HG02884 (cell line): ENCODE results near the gene MAT1A.
"Not testable (repeated sequence)": the region's sequence is repeated elsewhere in the genome, so short reads cannot be mapped to it uniquely, and the experiment has no call there.

Experiments used
- ATAC-seq: cut with Tn5 transposase; IDR thresholded peaks from one replicate; pipeline ENCODE4 v1.9.1; 2021; ENCODE audit warnings: mild to moderate bottlenecking, moderate library complexity; ENCODE audit not compliant: unreplicated experiment

Gene MAT1A

DNA sequence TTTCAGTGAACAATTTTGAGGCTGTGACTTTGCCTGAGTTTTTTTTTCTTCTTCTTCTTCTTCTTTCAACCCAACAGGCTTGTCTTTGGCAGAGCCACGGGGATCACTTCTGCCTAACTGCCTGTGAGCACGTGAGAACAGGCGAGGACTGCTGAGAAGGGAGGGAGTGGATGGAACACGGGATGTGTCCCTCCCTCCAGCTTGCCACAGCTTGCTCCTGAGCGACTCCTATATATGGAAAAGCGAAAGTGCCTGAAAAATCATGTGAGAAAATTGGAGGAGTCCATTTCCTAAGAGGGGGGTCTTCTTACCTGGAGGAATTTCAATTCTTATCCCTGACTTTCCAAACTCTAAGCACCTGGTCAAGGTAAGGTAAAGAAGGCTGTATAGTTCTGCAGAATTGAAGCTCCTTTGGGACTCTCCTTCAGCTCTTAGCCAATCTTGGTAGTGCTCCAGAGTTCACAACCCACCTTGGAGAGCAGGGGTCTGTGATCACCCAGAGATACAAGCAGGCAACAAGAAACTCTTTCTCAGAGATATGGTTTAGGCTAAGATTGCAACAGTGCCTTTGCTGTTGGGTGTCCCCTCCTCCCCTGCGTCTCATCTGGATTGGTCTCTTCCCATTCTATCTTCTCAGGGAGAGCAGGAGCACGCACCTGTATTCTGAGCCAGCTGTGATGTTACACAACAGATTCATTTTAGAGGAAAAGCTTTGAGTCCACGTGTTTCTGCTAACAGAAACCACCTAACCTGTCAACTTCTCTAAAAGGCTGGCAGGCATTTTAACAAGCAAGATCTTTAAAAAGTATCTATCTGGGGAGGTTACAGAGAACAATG, at the start of gene MAT1A:
Gene MAT1A (minus strand): TSS at position 208 of the 837 bp plus-strand sequence. CDS start 235 bp downstream, outside the sequence.
- ATAC-seq, result no peak

DNA sequence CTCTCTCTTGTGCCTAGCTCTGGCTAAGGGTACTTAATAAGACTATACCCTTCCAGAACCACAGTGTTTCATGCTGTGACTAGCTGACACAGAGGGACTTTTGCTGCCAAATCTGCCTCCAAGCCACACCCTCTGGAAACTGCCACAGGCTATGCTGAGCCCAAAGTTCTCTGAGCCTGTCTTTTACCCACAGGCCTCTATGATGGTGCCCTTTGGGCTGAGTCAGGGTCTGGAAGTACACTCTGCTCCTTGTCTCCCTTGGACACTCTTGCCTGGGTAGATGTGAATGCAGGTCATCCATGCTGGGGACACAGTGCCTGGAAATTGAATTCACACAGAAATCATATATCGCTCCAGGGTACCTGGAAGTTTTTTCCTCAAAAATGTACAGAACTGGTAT, 44.5 kb upstream of the MAT1A start:
- ATAC-seq, result no peak

DNA sequence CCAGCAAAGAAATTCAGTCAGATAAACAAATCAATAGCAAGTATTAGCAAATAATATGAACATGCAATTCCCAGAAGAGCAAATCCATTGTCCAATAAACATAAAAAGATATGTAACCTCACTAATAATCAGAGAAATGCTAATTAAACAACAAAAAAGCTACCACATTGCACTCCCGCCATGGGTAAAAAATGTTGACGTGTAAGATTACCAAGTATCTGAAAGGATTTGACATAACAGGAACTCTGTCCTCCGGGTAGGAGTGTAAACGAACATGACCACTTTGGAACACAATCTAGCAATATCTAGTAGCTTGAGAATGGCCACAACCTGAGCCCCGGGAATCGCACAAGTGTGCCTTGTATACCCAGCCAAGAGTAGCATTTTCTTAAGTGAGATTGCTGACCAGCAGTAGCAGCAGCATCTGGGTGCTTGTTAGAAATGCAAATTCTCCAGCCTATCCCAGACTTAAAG, 35.5 kb upstream of the MAT1A start:
- ATAC-seq, result no peak

DNA sequence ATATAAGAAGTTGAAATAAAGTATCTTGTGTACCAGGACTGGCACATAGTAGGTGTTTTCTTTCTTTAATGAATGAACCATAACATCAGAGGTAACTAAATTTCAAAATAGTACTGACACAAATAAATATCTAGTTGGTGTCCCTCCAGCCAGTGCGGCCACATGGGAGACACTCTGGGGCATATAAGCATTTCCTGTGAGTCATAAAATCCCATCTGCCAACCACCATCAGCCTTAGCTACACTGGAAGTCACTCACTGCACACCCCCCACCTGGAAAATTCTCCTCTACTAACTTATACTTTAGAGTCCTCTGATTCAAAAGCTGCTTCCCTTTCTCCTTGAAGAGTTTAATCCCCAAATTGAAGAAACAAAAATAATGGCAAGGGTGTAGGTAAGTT, 34.6 kb upstream of the MAT1A start:
- no peak for ATAC-seq

DNA sequence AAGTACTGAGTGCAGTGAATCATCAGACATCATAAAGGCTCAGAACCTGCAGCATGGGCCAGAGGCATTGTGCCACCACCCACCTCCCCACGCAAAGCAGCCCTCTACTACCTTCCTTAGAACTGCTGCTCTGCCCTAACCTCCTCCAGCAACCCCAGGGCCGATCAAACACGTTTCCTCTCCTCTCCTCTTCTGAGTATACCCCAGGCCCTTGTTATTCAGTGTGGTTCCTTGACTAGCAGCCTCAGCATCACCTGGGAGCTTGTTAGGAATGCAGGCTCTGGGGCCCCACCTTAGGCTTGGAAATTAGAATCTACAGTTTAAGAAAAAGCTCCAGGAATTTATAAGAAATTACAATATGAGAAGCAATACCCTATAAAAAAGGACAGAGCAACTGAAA, 33.9 kb upstream of the MAT1A start:
- ATAC-seq, result no peak

DNA sequence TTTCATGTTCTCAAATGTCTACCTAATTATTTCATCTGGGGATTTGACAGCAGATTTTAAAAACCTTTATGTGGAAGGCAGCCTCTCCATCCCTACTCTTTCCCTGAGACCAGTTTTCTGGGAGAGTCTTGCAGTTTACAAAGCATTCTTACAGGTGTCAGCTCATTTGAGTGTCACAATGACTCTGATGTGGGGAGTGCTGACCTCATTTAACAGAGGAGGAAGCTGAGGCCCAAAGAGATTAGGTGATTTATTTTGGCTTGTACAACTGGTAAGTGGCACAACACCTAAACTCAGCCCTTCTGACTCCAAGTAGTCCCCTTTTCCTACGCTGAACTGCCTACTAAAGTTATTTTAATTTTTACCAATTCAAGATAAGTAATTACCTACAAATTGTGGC, 33.3 kb upstream of the MAT1A start:
- ATAC-seq, result no peak

DNA sequence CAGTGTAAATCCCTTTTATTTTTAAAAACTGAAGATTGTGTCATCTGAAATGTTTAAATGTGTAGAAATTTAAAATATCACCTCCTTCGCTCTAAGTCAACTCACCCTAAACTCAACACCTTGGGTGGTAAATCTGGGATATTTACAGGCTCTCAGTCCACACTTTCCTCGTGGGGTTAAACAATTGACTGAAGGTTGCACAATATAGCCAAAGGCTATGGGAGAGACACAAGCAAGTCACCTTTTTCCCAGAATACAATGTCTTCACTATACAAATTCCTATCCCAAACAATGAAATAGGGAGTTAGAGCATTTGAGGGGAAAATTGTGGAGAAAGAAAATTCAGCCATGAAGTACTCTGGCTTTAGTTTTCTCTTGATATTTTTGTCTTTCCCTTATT, 32.7 kb upstream of the MAT1A start:
- no peak for ATAC-seq

DNA sequence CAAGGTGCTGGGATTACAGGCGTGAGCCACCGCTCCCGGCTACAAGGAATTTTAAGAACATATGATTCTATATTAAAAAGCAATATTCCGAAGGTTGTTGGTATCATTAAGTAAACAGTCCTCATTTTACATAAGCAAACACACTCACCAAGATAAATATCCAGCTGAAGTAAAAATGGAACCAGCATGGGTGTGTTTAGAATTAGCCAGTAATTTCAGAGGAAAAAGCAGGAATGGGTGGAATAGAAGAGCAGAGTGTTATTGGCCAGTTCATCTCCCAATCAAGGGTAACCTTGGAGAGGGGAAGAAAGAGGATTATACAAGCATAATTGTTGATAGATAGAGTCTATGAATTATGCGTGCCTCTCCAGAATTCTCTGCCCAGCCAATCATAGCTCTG, 31.7 kb upstream of the MAT1A start:
- ATAC-seq, result no peak

DNA sequence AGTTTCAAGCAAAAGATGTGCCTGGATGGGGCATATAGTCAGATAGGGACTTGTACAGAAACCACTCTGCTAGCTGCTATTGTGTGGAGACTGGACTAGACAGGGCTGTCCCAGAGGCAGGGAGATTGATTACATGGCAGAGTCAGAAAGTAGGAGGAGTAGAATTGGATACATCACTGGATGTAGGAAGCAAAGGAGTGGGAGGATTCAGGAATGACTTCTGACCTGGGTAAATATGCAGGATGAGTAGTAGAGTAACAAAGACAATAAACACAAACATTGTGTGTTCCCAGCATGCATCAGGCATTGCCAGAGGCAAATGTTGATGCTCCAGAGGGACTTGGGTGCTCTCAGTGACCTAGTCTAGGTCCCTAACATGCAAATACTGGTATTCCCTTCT, 30.9 kb upstream of the MAT1A start:
- ATAC-seq, result no peak

DNA sequence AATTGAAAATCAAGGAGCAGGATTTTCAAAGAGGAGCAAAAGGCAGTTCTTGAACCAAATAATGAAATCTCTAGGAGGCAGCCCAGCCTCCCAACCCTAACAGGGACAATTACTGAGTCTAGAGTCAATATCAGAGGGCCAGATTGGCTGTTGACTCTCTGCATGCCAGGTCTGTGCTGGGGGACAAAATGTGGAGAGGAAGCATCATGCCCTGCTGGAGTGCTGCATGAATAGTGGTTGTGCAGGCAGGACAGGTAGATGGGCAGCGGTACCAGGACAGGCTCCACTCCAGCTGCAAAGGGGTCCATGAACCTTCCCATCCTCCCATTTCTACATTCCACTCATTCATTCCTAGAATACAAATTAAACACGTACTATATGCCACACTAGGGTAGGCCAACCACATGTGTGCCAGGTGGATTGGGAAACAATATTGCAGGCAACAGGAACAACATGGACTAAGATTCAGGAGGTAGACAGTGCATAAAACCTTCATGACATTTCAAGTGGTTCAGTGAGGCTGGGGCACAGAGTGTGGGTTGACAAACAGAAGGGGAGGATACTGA, 30.4 kb upstream of the MAT1A start:
- no peak for ATAC-seq

DNA sequence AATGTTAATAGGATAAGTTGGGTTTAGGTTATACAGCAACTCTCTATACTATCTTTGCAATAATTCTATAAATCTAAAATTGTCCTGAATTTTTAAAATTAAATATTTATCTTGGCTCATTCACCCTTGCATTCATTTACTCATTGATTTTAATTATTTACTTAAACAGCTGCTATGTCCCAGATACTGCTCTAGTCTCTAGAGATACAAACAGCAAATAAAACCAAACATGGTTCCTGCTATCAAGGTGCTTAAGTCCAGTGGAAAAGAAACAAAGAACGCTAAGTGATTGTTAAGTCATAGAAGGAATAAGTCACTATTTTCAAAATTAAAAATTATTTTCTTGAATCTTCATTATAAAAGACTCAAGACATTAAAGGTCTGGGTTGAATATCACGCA, 29.9 kb upstream of the MAT1A start:
- no peak for ATAC-seq

DNA sequence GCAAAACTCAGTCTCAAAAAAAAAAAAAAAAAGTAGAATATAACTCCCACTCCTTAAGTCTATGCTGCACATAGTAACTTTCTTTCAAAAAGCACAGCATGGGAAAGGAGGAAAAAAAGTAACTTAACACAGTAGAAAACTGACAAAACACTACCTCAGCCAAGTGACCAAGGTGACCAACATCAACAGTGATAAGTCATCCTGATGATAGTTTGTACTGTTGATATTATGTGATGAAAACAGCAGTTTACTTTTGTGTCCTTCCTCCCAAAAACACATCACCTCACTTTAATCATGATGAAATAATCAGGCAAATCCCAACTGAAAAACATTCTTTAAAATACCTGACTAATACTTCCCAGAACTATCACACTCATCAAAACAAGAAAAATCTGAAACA, 29.3 kb upstream of the MAT1A start:
- ATAC-seq, result no peak

DNA sequence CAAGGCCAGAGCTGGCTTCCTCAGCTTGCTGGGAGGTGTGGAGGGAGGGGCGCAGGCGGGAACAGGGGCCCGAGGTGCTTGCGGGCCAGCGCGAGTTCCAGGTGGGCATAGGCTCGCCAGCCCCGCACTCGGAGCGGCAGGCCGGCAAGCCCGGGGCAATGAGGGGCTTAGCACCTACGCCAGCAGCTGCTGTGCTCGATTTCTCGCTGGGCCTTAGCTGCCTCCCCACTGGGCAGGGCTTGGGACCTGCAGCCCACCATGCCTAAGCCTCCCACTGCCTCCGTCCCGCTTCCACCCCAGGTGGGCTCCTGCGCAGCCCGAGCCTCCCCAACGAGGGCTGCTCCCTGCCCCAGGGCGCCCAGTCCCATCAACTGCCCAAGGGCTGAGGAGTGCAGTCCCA, 25.9 kb upstream of the MAT1A start:
- no peak for ATAC-seq

DNA sequence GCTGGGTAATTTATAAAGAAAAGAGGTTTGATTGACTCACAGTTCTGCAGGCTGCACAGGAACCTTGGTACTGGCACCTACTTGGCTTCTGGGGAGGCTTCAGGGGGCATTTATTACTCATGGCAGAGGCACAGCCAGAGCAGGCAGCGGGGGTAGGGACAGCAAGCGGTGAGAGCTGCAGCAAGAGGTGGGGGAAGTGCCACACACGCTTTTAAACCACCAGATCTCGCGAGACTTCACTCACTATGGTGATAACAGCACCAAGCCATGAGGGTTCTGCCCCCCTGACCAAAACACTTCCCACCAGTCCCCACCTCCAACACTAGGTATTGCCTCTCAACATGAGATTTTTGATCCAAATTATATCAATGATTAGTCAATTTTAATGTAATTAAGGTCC, 24.1 kb upstream of the MAT1A start:
- ATAC-seq, result no peak

DNA sequence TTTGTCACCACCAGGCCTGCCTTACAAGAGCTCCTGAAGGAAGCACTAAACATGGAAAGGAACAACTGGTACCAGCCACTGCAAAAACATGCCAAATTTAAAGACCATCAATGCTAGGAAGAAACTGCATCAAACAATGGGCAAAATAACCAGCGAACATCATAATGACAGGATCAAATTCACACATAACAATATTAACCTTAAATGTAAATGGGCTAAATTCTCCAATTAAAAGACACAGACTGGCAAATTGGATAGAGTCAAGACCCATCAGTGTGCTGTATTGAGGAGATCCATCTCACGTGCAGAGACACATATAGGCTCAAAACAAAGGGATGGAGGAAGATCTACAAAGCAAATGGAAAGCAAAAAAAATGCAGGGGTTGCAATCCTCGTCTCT, 16.5 kb upstream of the MAT1A start:
- not testable (repeated sequence) for ATAC-seq

DNA sequence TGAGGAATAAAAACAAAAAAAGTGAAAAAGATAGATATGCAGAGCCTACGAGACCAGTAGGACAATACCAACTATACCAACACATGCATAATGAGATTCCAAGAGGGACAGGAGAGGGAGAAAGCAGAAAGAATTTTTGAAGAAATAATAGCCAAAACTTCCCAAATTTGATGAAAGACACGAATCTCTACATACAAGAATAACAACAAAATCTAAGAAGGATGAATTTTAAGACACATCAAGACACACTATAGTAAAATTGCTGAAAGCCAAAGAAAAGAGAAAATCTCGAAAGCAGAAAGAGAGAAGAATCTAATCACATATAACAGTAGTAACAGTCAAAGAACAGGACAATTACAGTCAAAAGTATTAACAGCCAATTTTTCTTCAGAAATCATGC, 7.5 kb upstream of the MAT1A start:
- ATAC-seq, result no peak

DNA sequence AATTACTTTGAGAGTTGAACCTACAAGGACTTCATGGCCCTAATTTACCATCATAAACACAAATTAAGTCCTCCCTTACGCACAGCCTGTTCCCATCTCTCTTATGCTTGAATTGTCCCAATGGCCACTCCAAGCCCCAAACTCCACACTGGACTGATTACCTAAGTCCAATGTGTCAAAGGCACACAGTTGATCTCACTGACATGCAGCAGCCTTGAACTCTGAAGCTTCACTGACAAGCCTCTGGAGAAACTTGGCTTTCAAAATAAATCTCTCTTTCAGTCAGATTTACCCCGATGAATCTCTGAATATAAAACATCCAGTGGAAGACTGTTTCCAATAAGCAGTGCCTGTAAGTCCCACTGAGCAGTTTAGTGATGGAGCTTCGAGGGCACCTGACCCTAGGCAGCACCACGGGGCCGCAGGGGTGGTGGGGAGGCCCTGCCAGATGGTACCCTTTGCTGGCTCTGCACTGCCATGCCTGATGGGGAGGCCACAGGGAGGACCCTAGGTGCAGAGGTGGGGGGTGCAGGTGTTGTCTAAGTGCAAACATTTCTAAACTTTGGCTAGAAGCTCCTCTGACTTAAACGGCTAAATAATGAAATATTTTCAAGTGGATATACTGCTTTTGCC, 3.3 kb upstream of the MAT1A start:
- no peak for ATAC-seq

DNA sequence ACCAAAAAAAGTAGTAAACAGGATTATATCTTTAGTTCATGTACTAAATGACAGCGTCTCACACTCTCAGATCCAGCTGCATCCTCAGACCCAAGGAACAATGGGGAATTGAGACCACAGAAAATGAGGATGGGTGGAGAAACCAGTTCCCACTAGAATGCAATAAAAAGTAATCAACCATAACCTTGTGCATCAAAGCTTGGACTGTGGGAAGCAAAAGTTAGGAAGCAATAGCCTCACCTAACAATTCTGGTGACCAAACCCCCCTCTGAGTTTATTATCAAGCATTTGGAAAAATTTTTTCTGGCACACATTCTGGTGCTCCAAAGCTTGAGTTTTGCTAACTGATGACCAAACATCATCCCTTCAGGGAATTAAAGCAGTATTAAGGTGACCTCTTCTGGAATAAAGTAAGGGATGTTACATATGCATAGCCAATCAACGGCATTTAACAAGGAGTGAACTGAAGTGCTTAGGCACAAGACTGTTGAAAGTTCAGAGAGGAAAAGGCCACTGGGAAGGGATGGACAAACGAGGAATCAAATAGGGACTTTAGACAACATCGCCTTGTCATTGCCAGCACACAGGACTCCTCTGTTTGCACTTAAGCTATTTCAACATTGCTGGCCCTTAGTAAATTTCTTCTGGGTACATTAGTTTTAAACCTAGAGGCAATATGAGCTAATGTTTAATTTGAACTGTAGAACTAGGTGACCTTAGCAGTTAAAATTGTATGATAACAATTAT, 1.2 kb upstream of the MAT1A start:
- no peak for ATAC-seq

DNA sequence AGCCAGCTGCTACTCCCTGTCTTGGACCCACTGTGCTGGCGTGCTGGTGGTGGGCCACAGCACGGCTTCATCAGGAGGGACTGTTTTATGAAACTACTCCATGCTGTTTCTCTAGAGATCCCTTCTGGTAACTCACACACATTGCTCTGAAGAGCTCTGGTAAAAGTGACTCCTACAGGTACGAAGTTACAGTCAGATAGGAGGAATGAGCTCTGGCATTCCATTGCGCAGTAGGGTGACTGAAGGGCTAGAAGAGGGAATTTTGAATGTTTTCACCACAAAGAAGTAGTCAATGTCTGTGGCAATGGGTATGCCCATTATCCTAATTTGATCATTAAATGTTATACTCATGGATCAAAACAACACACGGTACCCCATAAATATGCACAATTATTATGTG, 609 bp downstream of the MAT1A start:
- ATAC-seq, result no peak

DNA sequence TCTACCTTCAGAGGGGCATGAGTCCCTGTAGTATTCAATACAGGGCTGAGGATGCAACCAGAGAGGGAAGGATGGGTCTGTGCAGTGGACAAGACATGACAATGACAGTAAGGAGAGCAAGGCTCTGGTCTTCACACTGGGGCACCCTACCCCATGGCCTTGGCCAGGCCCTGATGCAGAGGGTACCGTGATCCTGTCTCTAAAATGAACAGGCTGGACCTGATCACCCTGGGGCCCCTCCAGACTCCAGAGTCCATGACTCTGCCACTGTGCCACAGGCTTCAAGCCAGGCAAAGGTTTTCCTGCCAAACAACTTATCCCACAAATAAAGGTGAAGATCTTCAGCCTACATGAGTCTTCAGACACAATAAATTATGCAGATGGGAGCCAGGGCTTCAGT, 4.9 kb downstream of the MAT1A start:
- ATAC-seq, result no peak

DNA sequence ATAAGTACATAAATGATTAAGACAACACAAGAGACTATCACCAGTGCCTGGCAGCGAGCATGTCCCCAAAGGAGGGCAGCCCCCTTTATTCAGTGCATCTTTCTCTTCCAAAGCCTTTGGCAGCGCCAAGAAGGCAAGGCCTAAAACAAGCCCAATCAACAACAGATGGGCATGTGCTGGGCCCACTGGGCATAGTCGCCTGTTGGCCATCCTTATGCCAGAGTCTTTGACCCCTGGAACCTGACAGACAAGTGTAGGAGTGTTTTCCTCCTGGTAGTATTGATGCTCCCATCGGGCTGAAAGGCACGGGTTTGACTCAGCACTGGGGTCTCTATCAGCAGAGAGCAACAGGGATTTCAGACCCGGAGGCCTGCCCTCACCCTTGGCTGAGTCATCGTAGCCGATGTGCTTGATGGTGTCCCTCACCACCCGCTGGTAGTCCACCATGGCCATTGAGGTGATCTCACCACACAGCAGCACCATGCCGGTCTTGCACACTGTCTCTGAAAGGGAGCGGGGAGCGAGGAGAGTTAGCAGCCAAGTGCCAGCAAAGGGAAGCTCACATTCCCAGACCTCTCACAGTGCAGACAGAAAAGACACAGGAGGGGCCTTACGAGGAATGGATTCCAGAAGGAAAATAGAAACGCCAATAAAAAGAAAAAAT, 5.8 kb downstream of the MAT1A start:
- ATAC-seq, result no peak
